ENCODE measurements around the gene GTF2F2.

DNA sequence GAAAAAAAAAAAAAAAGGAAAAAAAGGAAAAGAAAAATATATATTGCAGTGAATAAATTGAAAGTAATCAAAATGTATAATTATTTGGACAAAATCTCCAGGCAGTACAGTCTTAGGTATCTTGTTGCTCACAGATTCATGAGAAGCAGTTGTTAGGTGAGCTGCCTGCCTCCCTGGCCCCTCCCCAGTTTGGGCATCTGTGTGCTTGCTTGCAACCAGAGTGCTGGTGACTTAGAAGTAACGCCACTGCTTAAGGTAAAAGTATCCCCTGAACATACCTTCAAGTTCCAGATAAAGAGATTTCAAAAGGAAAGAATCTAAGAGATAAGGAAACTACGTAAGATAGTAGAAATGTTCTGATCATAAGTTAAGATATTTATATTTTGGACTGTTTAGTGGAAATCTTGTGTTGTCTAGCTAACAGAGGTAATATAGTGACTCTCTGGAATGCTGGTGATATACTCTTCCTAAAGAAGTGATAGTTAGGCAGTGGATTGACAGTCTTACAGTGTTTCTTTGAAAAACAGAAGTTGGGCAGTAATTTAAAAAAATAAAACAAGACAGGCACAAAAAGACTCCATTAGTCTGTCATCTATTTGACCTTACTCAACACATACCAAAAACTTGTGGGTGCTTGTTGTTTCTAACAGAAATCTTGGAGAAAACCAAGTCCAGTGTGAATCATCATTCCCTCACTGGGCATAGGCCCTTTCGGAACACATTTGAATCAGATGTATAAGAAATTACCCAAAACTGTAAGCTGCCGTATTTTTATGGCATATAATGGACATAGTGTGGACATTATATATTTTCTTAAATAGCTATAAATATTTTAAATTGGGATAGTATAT lies 118.9 kb downstream of the GTF2F2 start:
- TF ChIP-seq POLR2A (IDR thresholded peaks at IDR 0.05), result no peak
- TF ChIP-seq, protein P1, sequence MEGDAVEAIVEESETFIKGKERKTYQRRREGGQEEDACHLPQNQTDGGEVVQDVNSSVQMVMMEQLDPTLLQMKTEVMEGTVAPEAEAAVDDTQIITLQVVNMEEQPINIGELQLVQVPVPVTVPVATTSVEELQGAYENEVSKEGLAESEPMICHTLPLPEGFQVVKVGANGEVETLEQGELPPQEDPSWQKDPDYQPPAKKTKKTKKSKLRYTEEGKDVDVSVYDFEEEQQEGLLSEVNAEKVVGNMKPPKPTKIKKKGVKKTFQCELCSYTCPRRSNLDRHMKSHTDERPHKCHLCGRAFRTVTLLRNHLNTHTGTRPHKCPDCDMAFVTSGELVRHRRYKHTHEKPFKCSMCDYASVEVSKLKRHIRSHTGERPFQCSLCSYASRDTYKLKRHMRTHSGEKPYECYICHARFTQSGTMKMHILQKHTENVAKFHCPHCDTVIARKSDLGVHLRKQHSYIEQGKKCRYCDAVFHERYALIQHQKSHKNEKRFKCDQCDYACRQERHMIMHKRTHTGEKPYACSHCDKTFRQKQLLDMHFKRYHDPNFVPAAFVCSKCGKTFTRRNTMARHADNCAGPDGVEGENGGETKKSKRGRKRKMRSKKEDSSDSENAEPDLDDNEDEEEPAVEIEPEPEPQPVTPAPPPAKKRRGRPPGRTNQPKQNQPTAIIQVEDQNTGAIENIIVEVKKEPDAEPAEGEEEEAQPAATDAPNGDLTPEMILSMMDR (IDR thresholded peaks at IDR 0.05), result no peak

Data from ovary (tissue), 3 donors.